Activated naive CD4-positive, alpha-beta T cell treated with anti-CD3 and anti-CD28 coated beads, Interleukin-2, amount 50 U/mL, for 72 hours (primary cell): ENCODE data around the gene PPIL1. TPM values are rescaled to one million over a fixed set of nuclear protein-coding genes. Genes with fewer than 3 reads are reported as not detected.
"Not testable (repeated sequence)": the region's sequence is repeated elsewhere in the genome, so short reads cannot be mapped to it uniquely, and the experiment has no call there.

Experiments
- ATAC-seq, 2 donors: fragments of 150-1000 bp; cut with Tn5 transposase; 2 replicates each; pipeline ENCODE4 v1.10.0; 2021; ENCODE audit warnings: mild to moderate bottlenecking in 2 of 2, moderate library complexity in 2 of 2
- DNase-seq, 2 donors: peaks; one replicate each; pipeline ENCODE4 v3.0.0; 2021 to 2022; ENCODE audit warnings: low spot score in 2 of 2
- H3K27ac Mint-ChIP-seq, 2 donors: one replicate each; pipeline ENCODE4 v1.8.0; 2022; ENCODE audit warnings: mild to moderate bottlenecking in 2 of 2, mixed read lengths in 2 of 2
- H3K36me3 Mint-ChIP-seq, 2 donors: one replicate each; pipeline ENCODE4 v1.8.0; 2022; ENCODE audit warnings: mixed read lengths in 2 of 2
- H3K9me3 Mint-ChIP-seq, 2 donors: one replicate each; pipeline ENCODE4 v1.8.0; 2022; ENCODE audit warnings: mixed read lengths in 2 of 2
- total RNA-seq, 2 donors: library from RNA; stranded (reverse); gene quantifications; one replicate each; pipeline ENCODE4 v1.2.3, GENCODE V29; 2022

The PPIL1 gene
- total RNA-seq, 2 donors from 2014 or later = 23.4 to 44.3 TPM

DNA sequence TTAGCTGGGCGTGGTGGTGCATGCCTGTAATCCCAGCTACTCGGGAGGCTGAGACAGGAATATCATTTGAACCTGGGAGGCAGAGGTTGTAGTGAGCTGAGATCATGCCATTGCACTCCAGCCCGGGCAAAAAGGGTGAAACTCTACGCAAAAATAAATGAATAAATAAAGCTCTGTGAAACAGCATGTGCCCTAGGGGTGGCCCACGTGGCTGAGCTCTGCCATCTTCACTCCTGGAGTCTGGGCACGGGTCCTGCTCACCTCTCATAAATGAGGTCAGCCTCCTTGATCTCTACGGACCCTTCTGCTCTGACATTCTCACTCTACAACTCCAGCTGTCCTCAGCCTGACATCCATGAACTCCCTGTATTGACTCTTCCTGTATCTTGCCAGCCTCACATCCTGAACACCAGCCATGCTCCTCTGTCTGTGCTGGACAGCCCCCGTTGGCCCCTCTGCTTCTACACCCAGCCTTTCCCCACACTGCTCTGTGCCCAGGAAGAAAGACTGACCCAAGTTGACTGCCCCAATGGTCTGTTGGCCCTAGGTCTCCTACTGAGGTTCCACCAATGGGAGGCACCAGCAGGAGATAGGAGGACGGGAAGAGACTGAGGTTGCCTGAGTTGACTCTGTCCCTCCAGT is 57.3 kb downstream of the PPIL1 start:
- no peaks in the 10 kb centered on the region for H3K36me3 Mint-ChIP-seq
- H3K27ac Mint-ChIP-seq = no peak overlapping the region
- H3K9me3 Mint-ChIP-seq = no peaks in the 10 kb centered on the region
- no peak for DNase-seq
- no peak for ATAC-seq

GRCh38 chr6:36815962-36816735 is 58.5 kb downstream of the PPIL1 start:
- no peaks in the 10 kb centered on the region for H3K9me3 Mint-ChIP-seq
- no peaks in the 10 kb centered on the region for H3K36me3 Mint-ChIP-seq
- no peak for DNase-seq
- ATAC-seq = no peak
- no peak overlapping the region for H3K27ac Mint-ChIP-seq

- no peak for DNase-seq
- no peak overlapping the region for H3K27ac Mint-ChIP-seq
- H3K9me3 Mint-ChIP-seq = no peaks in the 10 kb centered on the region
- H3K36me3 Mint-ChIP-seq = no peaks in the 10 kb centered on the region
- ATAC-seq = no peak
These were observed 60.4 kb downstream of the PPIL1 start for GRCh38 chr6:36814249-36814648.

GRCh38 chr6:36813526-36813925 is 61.1 kb downstream of the PPIL1 start:
- H3K9me3 Mint-ChIP-seq = no peaks in the 10 kb centered on the region
- DNase-seq (no peak), ATAC-seq (no peak)
- no peaks in the 10 kb centered on the region for H3K36me3 Mint-ChIP-seq
- H3K27ac Mint-ChIP-seq = no peak overlapping the region

- not testable (repeated sequence) for H3K27ac Mint-ChIP-seq, H3K9me3 Mint-ChIP-seq, ATAC-seq, DNase-seq, H3K36me3 Mint-ChIP-seq
These were observed 61.6 kb downstream of the PPIL1 start for GRCh38 chr6:36813047-36813446.

DNA sequence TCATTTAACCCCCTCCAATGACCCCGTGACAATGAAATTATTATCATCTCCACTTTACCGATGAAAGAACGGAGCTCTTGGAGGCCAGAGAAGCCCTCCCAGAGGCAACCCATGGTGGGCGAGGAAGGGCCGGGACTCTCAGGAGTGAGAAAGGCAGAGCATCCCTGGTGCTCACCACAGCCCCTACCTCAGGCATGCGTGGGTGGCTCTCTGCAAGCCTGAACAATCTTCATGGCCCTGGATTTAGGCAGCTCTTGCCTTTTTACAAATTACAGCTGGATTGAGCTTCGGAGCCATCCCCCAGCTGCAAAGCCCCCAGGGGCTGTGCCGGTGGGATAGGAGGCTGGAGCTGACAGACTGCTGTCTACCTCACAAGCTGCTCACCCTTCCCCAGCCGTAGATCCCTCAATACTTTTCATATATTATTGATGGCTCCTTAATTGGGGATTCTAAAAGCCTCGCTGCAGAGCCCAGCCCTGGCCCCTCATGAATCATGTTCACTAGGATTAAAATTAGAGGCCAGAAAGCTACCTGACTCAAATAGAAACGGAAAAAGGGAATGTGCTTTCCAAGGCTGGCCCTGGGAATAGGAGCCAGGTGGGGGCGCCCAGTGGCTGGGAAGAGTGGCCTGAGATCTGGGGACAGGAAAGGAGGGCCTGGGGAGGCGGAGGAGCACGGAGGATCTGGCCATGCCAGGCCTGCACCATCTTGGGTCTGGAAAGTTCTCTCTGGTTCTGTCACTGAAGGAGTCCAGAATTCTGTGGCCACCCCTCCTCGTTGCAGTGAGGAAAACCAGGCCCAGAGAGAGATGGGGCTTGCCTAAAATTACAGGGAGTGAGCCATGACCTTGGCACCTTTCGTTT is 64.4 kb downstream of the PPIL1 start:
- no peaks in the 10 kb centered on the region for H3K9me3 Mint-ChIP-seq

GRCh38 chr6:36809156-36809555 is 65.4 kb downstream of the PPIL1 start:
- H3K27ac Mint-ChIP-seq = no peak overlapping the region
- DNase-seq (no peak), ATAC-seq (no peak)
- H3K36me3 Mint-ChIP-seq = no peaks in the 10 kb centered on the region
- no peaks in the 10 kb centered on the region for H3K9me3 Mint-ChIP-seq

More for the DNA sequence above, 64.4 kb downstream of the PPIL1 start:
- no peak for DNase-seq
- Mint-ChIP-seq H3K27ac (no peak overlapping the region), H3K36me3 (no peaks in the 10 kb centered on the region)
- no peak for ATAC-seq

DNA sequence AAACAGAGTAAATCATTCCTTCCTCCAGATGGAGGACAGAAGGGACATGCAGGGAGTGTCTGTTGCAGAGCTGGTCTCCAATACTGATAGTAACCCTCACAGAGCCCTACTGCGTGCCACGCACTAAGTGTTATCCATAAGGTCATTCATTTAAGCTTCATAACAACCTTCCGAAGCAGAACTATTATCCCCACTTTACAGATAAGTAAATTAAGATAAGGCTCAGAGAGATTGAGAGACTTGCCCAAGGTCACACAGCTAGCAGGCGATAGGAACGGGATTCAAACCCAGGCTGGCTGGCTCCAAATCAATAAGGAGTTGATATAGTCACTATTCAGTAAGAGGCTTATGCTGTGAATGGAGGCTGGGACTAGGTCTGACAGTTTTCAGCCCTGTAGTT is 66.0 kb downstream of the PPIL1 start:
- DNase-seq (no peak), ATAC-seq (no peak)
- no peaks in the 10 kb centered on the region for H3K9me3 Mint-ChIP-seq
- H3K27ac Mint-ChIP-seq = no peak overlapping the region
- no peaks in the 10 kb centered on the region for H3K36me3 Mint-ChIP-seq

GRCh38 chr6:36807750-36808149 is 66.9 kb downstream of the PPIL1 start:
- H3K36me3 Mint-ChIP-seq = no peaks in the 10 kb centered on the region
- no peak overlapping the region for H3K27ac Mint-ChIP-seq
- ATAC-seq (no peak), DNase-seq (no peak)
- no peaks in the 10 kb centered on the region for H3K9me3 Mint-ChIP-seq

DNA sequence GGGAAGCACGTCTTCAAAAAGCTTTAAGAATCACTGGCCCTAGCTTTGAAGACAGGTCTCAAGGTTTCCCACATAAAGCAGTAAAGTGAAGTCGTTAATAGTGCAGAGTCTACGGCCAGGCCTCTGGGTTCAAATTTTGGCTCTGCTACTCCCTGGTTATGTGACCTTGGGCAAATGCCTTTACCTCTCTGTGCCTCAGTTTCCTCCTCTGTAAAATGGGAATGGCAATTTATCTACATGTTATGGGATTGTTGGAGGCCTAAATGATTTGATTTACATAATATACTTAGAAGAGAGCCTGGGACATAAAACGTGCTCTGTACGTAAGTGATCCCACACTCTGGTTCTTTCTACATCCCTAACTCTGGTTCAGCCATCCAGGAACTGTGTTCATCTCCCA is 67.5 kb downstream of the PPIL1 start:
- H3K9me3 Mint-ChIP-seq = no peaks in the 10 kb centered on the region
- H3K27ac Mint-ChIP-seq = no peak overlapping the region
- DNase-seq (no peak), ATAC-seq (no peak)
- H3K36me3 Mint-ChIP-seq = no peaks in the 10 kb centered on the region

DNA sequence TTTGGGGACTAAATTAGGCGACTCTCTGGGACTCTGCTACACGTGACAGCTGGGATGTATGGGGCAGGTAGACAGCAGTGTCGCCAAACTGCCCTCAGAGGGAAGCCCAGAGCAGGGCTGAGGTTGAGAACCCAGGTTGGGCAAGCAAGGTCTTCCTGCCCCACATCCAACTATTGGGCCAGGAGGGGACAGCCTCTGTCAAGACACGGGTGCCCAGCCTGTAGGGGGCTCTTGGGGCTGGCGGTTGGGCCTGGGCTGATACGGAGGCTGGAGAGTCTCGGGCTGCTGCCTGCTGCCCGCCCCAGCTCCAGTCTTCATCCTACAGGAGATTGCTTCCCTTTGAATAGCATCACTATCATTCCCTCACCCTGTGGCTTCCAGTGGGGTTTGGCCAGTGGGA is 68.7 kb downstream of the PPIL1 start:
- ATAC-seq (no peak), DNase-seq (no peak)
- Mint-ChIP-seq H3K27ac (no peak overlapping the region), H3K9me3 (no peaks in the 10 kb centered on the region), H3K36me3 (no peaks in the 10 kb centered on the region)

- DNase-seq = no peak
- Mint-ChIP-seq H3K36me3 (no peaks in the 10 kb centered on the region), H3K27ac (no peak overlapping the region), H3K9me3 (no peaks in the 10 kb centered on the region)
- no peak for ATAC-seq
These were observed 69.4 kb downstream of the PPIL1 start for GRCh38 chr6:36805096-36805797.

Other genes starting within 250 kb of the PPIL1 start
- 100 to 1,000 TPM in 1 of 2 donors, 10 to 100 TPM in 1; 43.3 to 146 TPM for gene CDKN1A, start 196.1 kb downstream of the PPIL1 start, total RNA-seq
- gene RAB44, start 177.0 kb downstream of the PPIL1 start, total RNA-seq = under 1 TPM; 0.07 to 0.12 TPM
- 1 to 10 TPM in 1 of 2 donors, under 1 TPM in 1; 0.25 to 3.0 TPM for gene CPNE5, start 35.4 kb downstream of the PPIL1 start, total RNA-seq
- gene C6orf89, start 11.1 kb upstream of the PPIL1 start, total RNA-seq = 10 to 100 TPM; 31.6 to 31.9 TPM
- gene PI16, start 79.9 kb upstream of the PPIL1 start, total RNA-seq = 1 to 10 TPM in 1 of 2 donors, under 1 TPM in 1; 0.30 to 1.7 TPM
- gene MTCH1, start 111.4 kb upstream of the PPIL1 start, total RNA-seq = 100 to 1,000 TPM; 129 to 139 TPM
- gene FGD2, start 130.9 kb upstream of the PPIL1 start, total RNA-seq = 1 to 10 TPM; 1.3 to 2.4 TPM